Measurements from ENCODE around the gene RPS6KA2.

The RPS6KA2 gene

DNA sequence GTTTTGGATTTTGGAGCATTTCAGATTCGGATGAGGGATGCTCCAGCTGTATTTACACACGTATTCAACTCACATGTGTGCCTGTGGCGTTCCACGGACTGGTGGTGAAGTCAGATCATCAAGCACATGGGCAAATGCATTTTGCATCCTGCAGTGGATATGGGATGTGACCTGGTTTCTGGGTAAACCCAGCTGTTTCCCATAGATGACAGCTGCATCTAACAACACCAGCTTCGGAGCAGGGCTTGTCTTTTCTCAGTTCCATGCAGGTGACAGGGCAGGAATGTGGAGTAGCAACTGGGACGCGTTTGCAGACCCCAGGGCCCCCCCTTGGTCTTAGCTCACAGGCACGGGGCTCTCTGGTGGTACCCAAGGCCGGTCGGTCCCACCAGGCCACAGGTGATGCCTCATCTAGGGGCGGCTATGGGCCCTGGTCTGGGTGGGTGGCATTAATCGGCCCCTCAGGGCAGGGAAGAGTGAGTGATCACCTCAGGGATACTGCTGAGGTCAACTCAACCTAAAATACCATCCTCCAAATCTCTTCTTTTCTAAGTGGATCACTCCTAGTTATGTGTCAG is 123.8 kb downstream of the RPS6KA2 start:
- DNase-seq (ENCODE audit: low read depth in 2 of 2), result no peak

DNA sequence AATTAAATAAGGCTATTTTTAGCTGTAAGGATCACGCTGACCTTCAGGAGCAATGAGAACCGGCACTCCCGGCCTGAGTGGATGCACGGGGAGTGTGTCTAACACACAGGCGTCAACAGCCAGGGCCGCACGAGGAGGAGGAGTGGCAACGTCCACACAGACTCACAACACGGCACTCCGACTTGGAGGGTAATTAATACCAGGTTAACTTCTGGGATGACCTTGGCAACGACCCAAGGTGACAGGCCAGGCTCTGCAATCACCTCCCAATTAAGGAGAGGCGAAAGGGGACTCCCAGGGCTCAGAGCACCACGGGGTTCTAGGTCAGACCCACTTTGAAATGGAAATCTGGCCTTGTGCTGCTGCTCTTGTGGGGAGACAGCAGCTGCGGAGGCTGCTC is 124.6 kb downstream of the RPS6KA2 start:
- DNase-seq (ENCODE audit: low read depth in 2 of 2), result no peak

DNA sequence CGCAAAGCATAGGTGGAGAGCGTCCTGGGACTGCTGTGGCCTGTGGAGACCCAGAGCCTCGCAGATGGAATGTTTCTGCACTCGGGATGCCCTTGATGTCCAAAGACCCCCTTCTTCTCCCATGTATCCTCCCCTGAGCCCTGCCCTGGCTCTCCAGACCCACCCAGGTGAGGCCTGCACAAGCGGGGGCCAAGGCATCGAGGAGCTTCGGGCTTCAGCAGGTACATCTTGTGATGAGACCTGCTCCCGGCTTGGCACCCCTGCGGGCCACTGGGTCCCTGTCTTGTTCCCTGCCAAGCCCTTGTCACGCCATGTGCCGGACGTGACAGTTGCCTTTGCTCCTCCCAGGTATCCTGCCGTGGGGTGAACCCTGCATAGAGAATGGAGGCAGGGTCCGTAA is 125.8 kb downstream of the RPS6KA2 start:
- no peak for DNase-seq (ENCODE audit: low read depth in 2 of 2)

DNA sequence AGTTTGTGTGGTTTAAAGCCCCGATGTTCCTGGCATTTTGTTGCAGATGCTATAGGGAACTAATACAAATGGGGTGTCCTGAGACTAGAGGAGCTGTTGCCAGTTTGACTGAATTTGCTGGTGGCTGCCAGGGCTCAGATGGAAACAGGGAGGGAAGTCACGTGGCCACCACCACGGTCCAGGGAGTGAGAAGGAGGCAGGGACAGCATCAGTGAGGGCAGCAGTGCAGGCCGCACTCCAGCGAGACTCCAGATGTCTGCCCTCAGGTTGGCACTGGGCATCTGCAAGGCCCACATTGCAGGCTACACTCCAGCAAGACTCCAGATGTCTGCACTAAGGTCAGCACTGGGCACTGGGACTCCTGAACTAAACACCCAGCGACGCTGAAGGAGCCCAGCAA is 126.8 kb downstream of the RPS6KA2 start:
- DNase-seq (ENCODE audit: low read depth in 2 of 2), result no peak

DNA sequence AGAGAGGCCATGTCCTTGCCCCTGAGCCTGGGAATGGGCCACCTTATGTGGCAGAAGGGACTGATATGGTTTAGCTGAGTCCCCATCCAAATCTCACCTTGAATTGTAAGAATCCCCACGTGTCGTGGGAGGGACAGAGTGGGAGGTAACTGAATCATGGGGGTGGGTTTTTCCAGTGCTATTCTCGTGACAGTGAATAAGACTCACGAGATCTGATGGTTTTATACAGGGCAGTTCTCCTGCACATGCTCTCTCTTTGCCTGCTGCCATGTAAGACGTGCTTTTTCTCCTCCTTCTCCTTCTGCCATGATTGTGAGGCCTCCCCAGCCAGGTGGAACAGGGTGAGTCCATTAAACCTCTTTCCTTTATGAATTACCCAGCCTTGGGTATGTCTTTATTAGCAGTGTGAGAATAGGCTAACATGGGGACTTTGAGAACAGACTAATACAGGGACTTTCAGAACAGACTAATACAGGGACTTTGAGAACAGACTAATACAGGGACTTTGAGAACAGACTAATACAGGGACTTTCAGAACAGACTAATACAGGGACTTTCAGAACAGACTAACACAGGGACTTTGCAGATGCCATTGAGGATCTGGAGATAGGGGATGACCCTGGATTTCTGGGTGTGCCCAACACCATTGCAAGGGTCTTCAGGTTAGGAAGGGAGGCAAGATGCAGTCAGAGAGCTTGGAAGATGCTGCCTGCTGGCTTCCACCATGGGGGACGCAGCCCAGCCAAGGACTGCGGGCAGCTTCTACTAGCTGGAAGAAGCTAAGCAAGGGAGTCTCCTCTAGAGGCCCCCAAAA is 127.5 kb downstream of the RPS6KA2 start:
- no peak for DNase-seq (ENCODE audit: low read depth in 2 of 2)

DNA sequence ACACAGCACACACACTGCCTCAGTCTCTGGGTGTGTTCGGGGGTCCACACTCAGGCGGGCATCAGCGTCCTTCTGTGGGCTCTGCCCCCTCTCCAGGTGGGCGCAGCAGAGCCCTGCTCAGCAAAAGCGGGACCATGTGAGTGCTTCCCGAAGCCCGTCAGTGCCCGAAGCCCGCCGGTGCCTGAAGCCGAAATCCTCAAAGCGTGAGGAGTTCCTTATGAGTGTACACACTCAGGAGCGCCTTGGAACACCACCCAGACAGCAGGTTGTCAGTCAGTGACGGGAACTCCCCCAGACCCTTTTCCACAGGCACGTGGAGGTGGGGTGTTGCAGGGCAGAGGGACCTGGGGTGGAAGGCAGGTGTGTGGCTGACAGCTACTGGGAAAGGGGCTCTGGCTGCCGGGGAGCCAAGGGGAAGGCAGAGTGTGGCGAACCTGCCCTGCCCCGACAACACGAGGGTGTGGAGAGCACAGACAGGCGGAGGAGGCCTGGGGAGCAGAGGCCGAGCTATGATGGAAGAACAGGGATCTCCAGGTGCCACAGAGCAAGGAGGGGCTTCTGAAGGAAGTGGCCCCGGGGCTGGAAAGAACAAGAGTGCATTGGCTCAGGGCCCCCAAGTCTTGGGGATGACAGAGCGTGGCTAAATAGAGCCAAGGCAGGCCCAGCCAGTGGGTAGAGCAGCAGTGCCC is 128.2 kb downstream of the RPS6KA2 start:
- DNase-seq (ENCODE audit: low read depth in 2 of 2), result no peak

DNA sequence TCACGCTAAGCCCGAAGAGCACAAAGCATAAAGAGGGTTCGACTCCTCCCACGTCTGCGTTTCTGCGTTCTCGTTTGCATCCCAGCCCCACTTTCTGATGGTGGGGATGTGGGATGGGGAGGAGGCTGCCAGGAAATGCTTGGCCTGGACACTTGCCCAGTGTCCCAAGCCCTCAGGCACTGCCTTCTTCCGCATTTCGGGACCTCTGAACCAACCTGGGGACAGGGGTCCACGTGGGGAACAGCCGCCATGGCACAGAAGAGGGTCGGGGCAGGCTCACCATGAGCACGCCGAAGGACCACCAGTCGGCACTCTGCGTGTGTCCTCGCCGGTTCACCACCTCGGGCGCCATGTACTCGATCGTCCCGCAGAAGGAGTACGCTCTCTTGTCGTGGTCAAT is 128.8 kb downstream of the RPS6KA2 start:
- no peak for DNase-seq (ENCODE audit: low read depth in 2 of 2)

DNA sequence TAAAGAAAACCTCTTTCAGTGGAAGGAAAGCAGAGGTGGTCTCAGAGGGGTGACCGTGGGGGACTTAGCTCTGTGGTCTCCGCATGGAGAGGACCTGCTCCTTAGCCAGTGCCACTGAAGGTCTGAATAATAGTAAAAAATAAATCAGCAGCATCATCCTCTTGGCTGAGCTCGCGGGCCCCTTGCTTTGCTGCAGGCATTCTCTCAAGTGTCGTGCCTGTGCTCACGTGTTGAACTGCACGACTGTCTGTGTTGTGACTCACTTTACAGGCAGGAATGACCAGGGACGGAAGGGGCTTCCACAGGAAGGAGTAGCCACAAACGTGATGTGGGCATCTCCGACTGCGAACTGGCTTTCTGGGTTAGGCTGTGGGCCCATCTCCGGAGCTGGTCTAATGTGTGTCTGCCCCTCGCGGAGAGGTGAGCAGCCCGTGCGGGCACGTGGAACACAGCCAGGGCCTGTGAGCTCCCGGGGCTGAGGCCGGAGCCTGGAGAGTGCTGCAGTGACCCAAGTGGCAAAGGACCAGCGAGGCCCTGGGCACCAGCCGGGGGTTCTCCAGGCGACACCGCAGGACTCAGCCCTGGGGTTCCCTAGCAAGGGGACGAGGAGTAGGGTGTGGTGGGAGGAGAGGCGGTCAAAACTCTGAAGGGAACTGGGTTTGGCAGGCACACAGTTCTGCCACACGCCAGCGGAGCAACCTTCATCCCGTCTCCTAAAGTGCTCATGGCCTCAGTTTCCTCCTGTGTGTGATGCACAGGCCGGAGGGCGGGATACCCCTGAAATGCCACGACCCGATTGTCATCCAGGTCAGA is 129.8 kb downstream of the RPS6KA2 start:
- DNase-seq (ENCODE audit: low read depth in 2 of 2), result no peak

DNA sequence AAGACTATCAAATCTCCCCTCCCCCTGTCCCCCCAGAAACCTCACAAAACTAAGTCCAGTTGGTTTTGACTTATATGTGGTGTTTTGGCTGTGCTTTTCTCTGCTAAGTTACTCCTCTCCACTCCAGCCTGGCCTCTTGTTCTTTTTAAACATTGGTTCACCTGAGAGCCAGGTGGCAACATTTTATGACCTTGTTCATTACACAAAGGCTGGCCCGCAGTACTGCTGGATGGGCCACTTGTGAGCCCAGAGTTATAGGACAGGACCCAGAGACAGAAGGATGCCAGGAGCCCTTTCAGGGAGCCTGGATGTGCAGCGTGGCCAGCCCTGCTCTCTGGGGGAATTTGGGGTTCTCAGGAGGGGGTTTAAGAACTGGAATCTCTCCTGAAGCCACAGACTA is 130.6 kb downstream of the RPS6KA2 start:
- no peak for DNase-seq (ENCODE audit: low read depth in 2 of 2)

DNA sequence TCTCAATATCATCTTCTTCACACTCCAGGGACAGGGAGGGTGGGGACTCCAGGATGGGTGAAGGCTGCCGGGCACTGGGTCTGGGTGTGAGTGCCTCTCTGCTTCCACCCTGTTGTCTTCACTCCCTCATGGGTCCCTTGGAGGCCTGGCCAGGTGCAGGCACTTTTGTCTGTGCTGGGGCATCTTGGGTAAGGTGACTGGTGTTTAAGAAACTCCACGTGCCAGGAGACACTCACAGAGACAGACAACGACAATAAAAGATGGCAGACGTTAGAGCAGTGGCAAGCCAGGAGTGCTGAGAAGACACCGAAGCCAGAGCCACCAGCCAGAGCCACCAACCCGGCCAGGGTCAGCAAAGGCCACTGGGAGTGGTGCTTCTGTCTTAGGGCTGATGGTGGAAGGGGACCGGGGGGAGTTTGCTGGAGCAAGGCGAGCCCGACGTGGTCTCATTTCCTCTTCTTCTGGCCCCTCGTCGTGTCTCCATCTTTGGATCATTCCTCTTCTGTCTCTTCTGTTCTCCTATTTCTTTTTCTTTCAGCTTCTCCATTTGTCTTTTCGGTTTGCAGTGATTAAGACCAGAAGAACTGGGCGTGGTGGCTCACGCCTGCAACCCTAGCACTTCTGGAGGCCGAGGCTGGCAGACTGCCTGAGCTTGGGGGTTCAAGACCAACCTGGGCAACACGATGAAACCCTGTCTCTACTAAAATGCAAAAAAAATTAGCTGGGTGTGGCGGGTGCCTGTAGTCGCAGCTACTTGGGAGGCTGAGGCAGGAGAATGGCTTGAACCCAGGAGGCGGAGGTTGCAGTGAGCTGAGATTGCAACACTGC is 131.3 kb downstream of the RPS6KA2 start:
- DNase-seq (ENCODE audit: low read depth in 2 of 2), result no peak

DNA sequence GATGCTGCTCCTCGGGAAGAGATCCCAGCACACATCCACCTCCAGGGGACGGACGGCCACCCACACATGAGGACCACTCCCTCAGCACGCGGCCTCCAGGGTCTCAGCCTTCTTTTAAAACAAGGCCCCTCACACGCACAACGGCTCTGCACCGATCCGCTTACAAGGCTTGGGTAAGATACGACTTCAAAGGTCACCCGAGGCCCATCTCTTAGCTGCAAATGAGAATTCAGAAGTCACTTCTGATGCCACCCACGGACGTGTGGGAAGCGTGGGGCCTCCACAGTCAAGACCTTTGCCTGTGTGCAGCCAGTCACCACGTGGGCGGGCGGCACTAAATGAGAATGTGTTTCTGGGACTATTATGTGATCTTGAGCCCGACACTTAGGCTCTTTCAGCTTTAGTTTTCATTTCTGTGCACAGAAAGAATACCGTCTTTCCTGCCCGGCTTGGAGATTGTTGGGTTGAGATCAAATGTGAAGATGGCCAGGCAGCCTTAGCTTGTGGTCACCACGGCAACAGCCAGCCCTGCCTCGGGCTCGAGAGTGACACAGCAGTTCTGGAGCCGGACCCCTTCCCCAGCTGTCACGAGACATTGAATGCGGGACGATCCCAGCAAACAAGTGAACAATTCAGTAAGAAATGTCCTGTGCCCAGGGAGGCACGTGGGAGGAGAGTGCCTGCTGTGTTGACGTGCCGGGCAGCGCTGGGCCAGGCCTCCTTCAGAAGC is 132.1 kb downstream of the RPS6KA2 start:
- peak in 1 of 2 experiments; percentile 29 for DNase-seq (ENCODE audit: low read depth in 2 of 2)

DNA sequence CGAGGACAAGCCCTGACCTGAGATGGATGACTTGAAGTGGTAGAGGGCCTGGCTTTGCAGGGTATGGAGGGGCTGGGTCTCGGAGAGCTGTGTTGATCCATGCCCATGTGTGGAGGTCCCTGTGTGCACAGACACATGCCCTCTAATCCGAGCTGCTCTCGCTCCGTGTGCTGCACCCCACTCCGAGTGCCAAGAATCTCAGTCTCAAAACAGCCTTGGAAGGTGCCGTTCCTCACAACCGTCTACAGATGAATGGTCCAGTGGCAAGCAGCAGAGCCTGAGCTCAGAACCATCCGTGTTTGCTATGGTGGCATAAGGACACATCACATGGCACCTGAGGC is 133.0 kb downstream of the RPS6KA2 start:
- DNase-seq (ENCODE audit: low read depth in 2 of 2), result no peak

DNA sequence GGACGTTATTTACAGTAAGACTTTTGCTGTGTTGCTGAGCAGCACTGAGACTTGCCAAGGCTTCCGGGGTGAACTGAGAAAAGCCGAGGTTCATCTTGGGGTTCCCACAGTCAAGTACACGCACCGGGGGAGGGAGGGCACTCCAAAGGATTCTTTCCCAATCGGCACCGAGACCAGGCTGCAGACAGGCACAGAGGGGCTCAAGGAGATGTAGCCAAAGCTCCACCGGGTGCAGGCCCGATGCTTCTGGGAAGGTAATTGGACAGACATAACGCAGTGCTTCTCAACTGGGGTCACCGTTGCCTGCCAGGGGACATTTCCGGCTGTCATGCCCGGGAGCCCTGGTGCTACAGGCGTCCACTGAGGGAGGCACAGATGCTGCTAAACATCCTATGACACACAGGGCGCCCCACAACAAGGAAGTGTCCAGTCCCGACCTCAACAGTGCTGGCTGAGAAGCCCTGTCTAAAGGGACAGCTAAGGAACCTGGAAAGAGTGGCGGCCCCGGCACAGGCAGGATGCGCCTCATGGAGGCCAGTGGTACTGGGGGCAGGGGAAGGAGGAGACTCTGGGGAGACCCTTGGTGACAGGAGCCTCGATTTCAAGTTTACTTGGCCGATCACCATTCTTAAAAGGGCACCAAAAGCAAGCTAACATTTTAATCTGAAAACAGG is 133.5 kb downstream of the RPS6KA2 start:
- no peak for DNase-seq (ENCODE audit: low read depth in 2 of 2)

DNA sequence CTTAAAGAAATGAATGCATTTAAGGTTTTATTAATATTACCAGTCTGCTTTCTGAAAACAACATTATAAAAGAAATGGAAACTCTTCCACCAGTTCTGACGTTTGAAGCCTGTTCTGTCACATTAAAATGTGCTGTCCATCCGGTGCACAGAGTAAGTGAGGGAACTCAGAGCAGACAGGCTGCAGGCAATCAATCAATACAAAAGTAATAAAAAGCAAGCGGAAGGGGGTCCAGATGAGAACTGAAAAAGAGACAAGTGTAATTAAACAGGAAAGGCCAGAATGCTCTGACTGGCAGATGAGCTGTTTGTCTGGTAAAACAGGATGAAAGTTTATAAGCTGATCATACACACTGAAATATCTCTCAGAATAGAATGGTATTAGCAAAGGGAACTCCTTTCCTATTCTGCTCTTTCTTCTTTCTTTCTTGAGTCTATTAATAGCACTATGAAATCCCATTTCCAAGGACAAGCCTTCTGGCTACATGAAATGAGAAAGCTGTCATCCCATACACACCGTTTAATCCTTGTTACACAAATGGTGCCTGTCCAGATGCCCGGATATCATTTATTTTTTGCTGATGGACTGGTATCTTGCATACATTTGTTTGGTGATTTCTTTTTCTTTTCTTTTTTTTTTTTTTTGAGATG is 134.8 kb downstream of the RPS6KA2 start:
- no peak for DNase-seq (ENCODE audit: low read depth in 2 of 2)

DNA sequence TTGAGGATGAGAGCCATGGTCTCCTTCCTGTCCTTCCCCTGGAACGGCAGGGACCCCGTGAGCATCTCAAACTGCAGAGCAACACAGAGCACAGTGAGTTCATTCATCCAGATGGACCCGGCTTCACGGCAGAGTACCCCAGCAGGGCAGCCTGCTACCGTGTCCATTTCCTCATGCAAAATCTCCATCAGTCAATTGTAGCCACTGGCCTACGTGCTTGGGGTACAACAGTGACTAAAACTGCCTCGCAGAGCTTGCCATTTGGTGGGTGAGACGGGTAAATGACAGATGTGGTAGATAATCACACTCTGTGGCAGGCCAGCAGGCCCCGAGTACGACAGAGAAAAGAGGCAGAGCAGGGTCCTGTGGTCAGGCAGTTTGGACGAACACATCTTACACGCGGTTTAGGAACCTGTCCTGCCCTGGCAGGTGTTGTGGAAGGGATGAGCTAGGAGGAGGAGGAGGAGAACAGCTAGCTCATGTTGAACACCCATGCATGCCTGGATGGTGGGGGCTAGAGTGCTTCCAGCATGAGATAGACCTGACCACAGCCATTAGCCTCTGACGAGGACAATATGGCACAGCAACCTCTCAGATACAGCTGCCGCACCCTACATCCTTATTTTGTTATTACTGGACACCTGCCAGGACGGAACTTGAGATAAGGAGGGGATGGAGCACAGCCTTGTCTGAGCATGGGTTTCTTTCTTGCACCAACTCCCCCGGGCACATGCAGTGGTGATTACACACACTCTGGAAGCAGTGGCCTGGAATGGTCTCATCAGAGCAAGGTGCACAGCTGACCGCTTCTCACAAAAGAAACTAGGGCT is 136.2 kb downstream of the RPS6KA2 start:
- no peak for DNase-seq (ENCODE audit: low read depth in 2 of 2)

DNA sequence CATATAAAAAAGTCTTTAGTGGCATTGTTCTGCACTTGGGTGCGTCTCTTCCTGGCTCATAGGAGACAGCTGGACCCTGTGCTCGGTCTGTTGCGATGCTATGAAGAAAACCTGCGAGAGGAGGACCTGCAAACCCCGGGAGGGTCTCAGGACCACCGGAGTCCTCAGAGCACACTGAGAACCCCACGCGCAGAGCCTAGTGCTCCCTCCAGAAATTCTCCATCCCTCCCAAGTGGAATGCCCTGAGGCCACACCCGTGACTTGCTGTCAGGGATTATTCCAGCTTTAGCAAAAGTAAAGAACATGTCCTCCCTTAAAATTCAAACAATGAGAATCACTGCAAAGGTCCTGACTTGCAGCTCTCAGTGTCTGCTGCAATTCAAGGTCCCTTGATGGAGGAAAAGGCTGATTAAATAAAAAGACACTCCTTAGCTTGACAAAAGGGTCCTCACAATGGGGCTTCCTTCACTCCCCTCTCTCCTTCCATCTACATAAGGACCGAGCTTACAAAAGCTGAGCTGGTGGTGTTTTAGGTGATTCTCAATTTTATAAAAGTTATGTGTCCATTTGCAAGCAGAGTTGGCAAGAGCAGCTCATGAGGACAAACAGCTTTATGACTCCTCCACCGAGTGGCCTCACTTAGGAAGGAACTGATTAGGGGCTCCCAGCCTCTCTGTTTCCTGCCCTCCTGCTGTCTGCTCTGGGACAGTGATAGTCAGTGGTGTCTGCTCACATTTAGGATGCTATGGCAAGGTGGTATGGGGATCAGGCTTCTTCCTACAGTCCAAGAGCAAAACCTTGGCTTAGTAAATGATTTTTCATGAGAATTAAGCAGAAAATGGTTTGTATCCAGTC is 137.5 kb downstream of the RPS6KA2 start:
- DNase-seq (ENCODE audit: low read depth in 2 of 2), result no peak

DNA sequence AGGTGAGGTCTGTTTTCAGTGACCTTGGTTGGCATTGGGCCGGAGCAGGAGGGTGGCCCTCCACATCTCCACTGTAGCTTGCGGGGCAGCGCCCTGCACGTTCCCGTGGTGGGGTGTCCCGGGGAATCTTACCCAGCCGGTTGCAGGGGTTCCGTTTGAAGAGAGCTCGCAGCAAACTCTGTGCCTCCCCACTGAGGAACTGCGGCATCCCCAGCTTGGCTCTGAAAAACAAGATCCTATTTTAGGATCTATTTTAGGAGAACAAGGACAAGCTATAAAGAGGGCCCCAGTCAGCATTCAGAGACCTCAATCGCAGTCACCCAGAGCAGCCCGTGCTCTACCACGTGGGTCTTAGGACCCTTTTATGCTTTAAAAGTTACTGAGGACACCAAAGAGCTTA is 138.3 kb downstream of the RPS6KA2 start:
- no peak for DNase-seq (ENCODE audit: low read depth in 2 of 2)
